ENCODE results near the gene RBP4.
A peak's percentile ranks its signal among the peaks of the same experiment; 100 is the strongest.

Gene RBP4

DNA sequence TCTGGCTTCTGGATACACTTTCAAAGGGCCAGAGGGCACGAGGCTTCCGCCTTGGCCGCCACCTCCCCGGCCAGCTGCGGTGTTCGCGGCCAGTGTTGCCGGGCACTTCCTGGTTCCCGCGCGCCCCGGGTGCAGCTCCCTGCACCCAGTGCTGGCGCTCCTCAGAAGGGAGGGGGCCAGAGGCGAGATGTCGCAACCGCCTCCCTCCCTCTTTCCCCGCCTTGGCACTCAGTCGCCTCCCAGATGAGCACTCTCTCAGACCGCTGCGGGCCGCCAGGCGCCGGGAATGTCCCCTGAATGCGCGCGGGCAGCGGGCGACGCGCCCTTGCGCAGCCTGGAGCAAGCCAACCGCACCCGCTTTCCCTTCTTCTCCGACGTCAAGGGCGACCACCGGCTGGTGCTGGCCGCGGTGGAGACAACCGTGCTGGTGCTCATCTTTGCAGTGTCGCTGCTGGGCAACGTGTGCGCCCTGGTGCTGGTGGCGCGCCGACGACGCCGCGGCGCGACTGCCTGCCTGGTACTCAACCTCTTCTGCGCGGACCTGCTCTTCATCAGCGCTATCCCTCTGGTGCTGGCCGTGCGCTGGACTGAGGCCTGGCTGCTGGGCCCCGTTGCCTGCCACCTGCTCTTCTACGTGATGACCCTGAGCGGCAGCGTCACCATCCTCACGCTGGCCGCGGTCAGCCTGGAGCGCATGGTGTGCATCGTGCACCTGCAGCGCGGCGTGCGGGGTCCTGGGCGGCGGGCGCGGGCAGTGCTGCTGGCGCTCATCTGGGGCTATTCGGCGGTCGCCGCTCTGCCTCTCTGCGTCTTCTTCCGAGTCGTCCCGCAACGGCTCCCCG, 34.4 kb downstream of the RBP4 start, which contains the start of gene FFAR4:
Gene FFAR4 (plus strand): TSS at position 231 of the 842 bp plus-strand sequence. CDS start 56 bp downstream, at position 287.
- H3K27me3 ChIP-seq = peaks cover 66% of the 10 kb centered on the region
- no peak within 1 kb of the TSS for H3K27ac ChIP-seq
- H3K4me1 ChIP-seq (ENCODE audit: control insufficient read depth in 1 of 2, insufficient read depth in 1 of 2, low read depth in 1 of 2, low read length in 1 of 2) = peaks cover 4 to 7% of the 10 kb centered on the region in 2 experiments
- H3K9me3 ChIP-seq = no peaks in the 10 kb centered on the region
- H3K4me3 ChIP-seq (ENCODE audit: low read depth in 1 of 2, low read length in 1 of 2) = no peak within 1 kb of the TSS
- no peaks in the 10 kb centered on the region for H3K36me3 ChIP-seq
- TF ChIP-seq, protein P1, sequence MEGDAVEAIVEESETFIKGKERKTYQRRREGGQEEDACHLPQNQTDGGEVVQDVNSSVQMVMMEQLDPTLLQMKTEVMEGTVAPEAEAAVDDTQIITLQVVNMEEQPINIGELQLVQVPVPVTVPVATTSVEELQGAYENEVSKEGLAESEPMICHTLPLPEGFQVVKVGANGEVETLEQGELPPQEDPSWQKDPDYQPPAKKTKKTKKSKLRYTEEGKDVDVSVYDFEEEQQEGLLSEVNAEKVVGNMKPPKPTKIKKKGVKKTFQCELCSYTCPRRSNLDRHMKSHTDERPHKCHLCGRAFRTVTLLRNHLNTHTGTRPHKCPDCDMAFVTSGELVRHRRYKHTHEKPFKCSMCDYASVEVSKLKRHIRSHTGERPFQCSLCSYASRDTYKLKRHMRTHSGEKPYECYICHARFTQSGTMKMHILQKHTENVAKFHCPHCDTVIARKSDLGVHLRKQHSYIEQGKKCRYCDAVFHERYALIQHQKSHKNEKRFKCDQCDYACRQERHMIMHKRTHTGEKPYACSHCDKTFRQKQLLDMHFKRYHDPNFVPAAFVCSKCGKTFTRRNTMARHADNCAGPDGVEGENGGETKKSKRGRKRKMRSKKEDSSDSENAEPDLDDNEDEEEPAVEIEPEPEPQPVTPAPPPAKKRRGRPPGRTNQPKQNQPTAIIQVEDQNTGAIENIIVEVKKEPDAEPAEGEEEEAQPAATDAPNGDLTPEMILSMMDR (IDR thresholded peaks at IDR 0.05) = no peak

DNA sequence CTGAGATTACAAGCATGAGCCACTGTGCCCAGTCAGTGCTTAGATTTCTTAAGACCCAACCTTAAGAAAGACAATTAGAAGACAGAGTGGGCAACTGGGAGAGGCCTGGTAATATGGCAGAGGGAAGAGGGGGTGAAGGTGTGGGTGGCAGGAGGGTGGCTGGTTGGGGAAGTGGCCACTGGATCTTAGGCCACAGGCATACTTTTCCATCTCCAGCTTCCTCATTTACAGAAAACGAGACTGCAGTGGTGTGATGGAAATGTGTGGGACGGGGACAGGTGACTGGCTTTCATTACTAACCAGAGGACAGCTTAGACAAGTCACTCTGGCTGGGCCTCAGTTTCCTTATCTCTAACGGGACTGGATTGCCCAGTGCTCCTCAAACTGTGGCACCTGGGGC, 35.6 kb downstream of the RBP4 start:
- Histone ChIP-seq H3K36me3 (no peaks in the 10 kb centered on the region), H3K4me1 (ENCODE audit: control insufficient read depth in 1 of 2, insufficient read depth in 1 of 2, low read depth in 1 of 2, low read length in 1 of 2) (peaks cover 4 to 7% of the 10 kb centered on the region in 2 experiments), H3K9me3 (no peaks in the 10 kb centered on the region), H3K4me3 (ENCODE audit: low read depth in 1 of 2, low read length in 1 of 2) (no peak overlapping the region), H3K27me3 (peaks cover 55% of the 10 kb centered on the region), H3K27ac (no peak overlapping the region)
- TF ChIP-seq, protein P1 (IDR thresholded peaks at IDR 0.05) = no peak

DNA sequence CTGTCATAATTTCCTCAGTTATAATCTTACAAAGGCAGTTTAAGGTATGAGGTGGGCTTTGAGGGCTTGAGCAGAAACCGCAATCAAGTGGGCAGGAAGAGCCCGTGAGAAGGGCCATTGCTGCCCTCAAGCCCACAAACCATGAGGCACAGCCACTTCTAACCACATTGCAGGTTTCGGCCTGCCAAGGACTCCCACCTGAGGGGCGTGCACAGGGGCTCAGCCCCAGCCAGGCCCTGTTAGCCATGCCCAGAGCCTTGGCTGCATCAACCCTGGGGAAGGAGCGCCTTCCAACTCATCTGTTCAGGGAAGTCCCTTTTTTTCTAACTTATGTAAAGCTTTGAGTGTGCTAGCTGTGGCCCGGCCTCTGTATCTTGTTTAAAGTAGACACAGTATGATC, 40.5 kb downstream of the RBP4 start:
- TF ChIP-seq, protein P1 (IDR thresholded peaks at IDR 0.05) = no peak
- Histone ChIP-seq H3K4me1 (ENCODE audit: control insufficient read depth in 1 of 2, insufficient read depth in 1 of 2, low read depth in 1 of 2, low read length in 1 of 2) (no peaks in the 10 kb centered on the region), H3K4me3 (ENCODE audit: low read depth in 1 of 2, low read length in 1 of 2) (no peak overlapping the region), H3K9me3 (no peaks in the 10 kb centered on the region), H3K36me3 (no peaks in the 10 kb centered on the region), H3K27me3 (peaks cover 6% of the 10 kb centered on the region), H3K27ac (no peak overlapping the region)

DNA sequence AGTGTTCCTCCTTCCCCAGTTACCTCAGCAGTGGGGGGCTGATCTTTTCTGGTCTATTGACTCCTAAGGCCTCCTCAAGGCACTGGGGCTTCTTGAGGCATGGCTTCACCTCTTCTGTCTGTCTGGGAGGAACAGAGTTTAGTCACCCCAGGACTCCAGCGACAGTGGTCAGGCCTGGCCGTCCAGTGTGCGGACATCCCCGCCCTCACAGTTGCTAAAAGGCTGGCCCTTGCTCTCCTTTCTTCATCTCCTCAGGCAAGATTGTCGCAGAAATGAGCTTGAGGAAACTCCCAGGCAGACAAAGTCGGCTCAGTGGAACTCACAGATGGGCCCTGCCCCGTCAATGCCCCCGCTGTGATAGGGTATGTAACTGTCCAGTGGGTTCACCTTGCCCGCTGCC, 41.5 kb downstream of the RBP4 start:
- H3K27me3 ChIP-seq = no peaks in the 10 kb centered on the region
- no peaks in the 10 kb centered on the region for H3K36me3 ChIP-seq
- TF ChIP-seq, protein P1 (IDR thresholded peaks at IDR 0.05) = no peak
- no peaks in the 10 kb centered on the region for H3K9me3 ChIP-seq
- no peaks in the 10 kb centered on the region for H3K4me1 ChIP-seq (ENCODE audit: control insufficient read depth in 1 of 2, insufficient read depth in 1 of 2, low read depth in 1 of 2, low read length in 1 of 2)
- H3K4me3 ChIP-seq (ENCODE audit: low read depth in 1 of 2, low read length in 1 of 2) = no peak overlapping the region
- no peak overlapping the region for H3K27ac ChIP-seq

DNA sequence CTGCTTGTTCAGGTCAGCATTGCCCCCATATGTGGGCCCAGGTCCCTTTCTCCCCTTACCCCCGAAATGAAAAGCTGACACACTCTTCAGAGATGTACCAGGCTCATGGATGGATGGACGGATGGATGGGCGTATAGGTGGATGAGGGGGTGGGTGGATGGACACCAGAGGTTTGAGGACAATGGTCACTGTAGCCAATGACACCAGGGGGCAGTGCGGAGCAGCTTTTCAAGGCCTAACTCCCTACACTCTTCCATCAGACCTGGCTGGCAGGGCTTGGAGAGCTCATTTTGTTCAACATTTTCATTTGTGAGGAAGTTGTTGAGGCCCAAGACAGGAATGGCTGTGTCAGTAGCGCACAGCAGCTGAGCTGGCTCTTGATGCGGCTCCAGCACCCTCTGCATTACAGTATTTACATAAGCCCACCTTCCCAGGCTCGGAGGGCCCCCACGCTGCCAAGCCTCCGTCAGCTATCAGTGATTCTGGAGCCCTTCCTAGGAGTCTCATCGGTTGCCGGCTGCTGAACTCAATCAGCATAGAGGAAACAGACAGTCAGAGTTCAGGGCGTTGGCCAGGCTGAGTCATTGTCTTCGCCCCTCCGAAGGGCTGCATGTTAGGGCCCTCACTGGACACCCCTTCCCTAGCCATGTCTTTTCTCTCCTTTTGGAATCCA, 46.1 kb downstream of the RBP4 start:
- TF ChIP-seq, protein P1 (IDR thresholded peaks at IDR 0.05) = peak; percentile 25
- Histone ChIP-seq H3K27ac (no peak overlapping the region), H3K36me3 (no peaks in the 10 kb centered on the region), H3K4me1 (ENCODE audit: control insufficient read depth in 1 of 2, insufficient read depth in 1 of 2, low read depth in 1 of 2, low read length in 1 of 2) (no peaks in the 10 kb centered on the region), H3K9me3 (no peaks in the 10 kb centered on the region), H3K27me3 (no peaks in the 10 kb centered on the region), H3K4me3 (ENCODE audit: low read depth in 1 of 2, low read length in 1 of 2) (no peak overlapping the region)
